PFSK-1 (cell line): Measurements from ENCODE around the gene FMNL3.

Source experiments
- FOXP2 ChIP-seq: optimal IDR thresholded peaks from 2 replicates; pipeline ENCODE3; 2011; ENCODE audit warnings: borderline replicate concordance, control low read depth, inconsistent platforms; ENCODE audit not compliant: insufficient read depth; ENCODE audit errors: extremely low read length, extremely low read depth
- POLR2AphosphoS5 ChIP-seq: IDR thresholded peaks from 2 replicates; pipeline ENCODE4 v1.6.1; 2012; ENCODE audit warnings: low read depth, mild to moderate bottlenecking, control low read depth, low read length, moderate library complexity
- SIN3A ChIP-seq: IDR thresholded peaks from 2 replicates; pipeline ENCODE4 v1.6.1; 2012; ENCODE audit warnings: mild to moderate bottlenecking, low read length, moderate library complexity, borderline replicate concordance; ENCODE audit not compliant: insufficient read depth
- TAF1 ChIP-seq: IDR thresholded peaks from 2 replicates; pipeline ENCODE4 v1.6.1; 2012; ENCODE audit warnings: low read length, control low read depth, borderline replicate concordance; ENCODE audit not compliant: insufficient read depth
- TF ChIP-seq, protein P1 (sequence below), 2 experiments: IDR thresholded peaks; 2 replicates each; pipeline versions ENCODE4 v1.6.1 to v1.8.0; 2011 to 2012; ENCODE audit warnings: low read depth in 2 of 2, low read length in 2 of 2, control low read depth in 1 of 2, inconsistent platforms in 1 of 2, mild to moderate bottlenecking in 1 of 2, moderate library complexity in 1 of 2; ENCODE audit not compliant: insufficient read depth in 1 of 2

The FMNL3 gene

DNA sequence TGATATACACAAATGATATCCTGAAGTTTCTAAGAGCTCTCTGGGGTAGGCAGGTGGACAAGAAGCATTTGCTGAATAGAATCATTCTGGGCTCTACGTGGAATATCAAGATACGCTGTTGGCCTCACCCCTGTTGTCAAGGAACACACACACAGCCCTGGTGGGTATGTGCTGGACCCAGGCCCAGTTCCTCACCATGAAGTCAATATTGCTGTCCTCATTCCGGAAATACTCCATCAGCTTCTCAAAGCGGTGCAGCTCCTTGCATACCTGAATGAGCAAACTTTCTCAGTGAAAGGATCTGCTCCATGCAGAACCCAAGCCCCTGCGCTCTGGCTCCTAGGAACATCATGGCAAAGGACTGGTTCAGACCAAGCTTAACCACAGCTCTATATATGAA is 52.5 kb downstream of the FMNL3 start:
- TF ChIP-seq POLR2AphosphoS5 (no peak), TAF1 (no peak), FOXP2 (no peak)
- TF ChIP-seq, protein P1, sequence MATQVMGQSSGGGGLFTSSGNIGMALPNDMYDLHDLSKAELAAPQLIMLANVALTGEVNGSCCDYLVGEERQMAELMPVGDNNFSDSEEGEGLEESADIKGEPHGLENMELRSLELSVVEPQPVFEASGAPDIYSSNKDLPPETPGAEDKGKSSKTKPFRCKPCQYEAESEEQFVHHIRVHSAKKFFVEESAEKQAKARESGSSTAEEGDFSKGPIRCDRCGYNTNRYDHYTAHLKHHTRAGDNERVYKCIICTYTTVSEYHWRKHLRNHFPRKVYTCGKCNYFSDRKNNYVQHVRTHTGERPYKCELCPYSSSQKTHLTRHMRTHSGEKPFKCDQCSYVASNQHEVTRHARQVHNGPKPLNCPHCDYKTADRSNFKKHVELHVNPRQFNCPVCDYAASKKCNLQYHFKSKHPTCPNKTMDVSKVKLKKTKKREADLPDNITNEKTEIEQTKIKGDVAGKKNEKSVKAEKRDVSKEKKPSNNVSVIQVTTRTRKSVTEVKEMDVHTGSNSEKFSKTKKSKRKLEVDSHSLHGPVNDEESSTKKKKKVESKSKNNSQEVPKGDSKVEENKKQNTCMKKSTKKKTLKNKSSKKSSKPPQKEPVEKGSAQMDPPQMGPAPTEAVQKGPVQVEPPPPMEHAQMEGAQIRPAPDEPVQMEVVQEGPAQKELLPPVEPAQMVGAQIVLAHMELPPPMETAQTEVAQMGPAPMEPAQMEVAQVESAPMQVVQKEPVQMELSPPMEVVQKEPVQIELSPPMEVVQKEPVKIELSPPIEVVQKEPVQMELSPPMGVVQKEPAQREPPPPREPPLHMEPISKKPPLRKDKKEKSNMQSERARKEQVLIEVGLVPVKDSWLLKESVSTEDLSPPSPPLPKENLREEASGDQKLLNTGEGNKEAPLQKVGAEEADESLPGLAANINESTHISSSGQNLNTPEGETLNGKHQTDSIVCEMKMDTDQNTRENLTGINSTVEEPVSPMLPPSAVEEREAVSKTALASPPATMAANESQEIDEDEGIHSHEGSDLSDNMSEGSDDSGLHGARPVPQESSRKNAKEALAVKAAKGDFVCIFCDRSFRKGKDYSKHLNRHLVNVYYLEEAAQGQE (IDR thresholded peaks at IDR 0.05; ENCODE audit: insufficient read depth in 1 of 2, low read depth in 2 of 2, low read length in 2 of 2), result no peak

DNA sequence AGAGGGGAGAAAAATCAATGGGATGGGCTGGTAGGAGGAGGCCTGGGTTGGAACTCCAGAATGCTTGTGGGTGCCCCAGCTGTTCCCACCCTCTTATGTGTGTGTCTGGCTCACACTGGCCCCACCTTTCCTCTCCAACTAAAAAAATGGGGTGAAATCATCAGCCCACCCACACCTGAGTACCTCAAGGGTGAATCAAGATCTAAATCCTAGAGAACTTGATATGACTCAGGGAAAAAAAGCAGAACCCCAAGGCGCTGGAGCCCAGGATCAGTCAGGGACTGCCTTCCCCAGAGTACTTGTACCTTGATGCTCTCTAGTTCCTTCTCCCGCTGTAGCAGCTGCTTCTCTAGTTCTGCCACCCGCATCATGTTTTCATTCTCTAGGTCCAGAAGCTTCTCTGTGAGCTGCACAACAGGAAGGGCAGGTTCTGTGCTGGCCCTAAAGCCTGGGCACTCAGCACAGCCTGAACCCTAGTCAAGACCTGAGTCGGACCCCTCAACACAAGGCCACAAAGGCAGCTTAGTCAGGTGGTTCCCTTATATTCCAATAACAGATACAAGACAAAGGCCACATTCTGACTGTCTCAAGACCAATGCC is 54.2 kb downstream of the FMNL3 start:
- TF ChIP-seq SIN3A, result no peak

DNA sequence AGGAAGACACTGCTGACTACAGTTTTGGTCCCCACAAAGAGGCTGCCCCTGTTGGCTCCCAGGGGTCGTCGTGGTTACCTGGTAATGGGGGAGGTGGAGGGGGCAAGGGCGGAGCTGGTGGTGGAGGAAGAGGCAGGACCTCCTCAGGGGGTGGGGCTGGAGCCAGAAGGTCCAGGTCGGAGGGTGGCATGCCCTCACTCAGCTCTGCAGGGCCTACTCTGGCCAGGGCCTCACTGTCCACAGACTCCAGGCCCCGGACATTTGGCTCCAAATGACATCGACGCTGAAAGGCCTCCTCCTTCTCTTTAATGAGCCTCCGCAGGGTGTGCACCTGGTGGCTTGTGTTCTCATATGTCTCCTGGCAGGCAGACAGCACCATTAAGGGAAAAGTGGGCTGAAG is 55.4 kb downstream of the FMNL3 start:
- TF ChIP-seq TAF1 (no peak), POLR2AphosphoS5 (no peak), SIN3A (no peak), FOXP2 (no peak)
- TF ChIP-seq, protein P1 (IDR thresholded peaks at IDR 0.05; ENCODE audit: insufficient read depth in 1 of 2, low read depth in 2 of 2, low read length in 2 of 2), result no peak

DNA sequence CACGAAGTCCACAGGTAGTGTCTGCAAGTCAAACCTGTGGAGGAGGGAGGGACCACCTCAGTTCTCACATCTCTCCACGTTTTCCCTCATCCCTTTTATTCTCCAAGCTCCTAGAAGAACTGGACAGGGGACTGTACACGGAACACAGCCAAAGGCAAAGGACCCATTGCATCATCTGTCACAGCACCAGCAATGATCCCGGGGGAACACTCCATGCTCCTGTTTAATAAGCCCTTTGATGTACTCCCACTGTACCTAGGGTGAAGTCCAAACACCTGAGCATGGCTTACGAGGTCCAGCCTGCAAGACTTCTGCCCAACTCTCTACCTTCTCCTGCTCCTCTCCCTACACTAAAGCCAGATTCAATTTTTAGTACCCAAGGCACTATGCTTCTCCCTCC is 57.3 kb downstream of the FMNL3 start:
- no peak for TF ChIP-seq POLR2AphosphoS5
- no peak for TF ChIP-seq FOXP2
- TF ChIP-seq SIN3A, result no peak
- no peak for TF ChIP-seq TAF1
- TF ChIP-seq, protein P1 (IDR thresholded peaks at IDR 0.05; ENCODE audit: insufficient read depth in 1 of 2, low read depth in 2 of 2, low read length in 2 of 2), result no peak

DNA sequence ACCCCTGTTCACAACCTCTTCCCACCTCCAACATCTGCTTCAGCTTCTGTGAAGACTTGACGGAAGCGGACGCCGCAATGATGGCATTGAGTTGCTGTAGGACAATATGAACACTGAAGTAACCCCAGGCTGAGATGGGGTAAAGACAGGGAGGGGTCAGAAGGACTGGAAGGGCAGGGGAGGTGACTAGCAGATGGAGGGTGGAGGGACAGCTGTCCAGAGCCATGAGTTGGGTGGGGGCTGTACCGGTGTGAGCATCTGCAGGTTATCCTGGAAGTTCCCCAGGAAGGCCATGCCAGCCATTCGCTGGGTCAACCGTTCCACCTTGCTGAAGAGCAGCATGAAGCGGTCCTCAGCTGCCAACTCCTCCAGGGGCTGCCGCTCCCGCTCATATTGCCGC is 57.8 kb downstream of the FMNL3 start:
- TF ChIP-seq SIN3A (no peak), POLR2AphosphoS5 (no peak), FOXP2 (no peak), TAF1 (no peak)
- TF ChIP-seq, protein P1 (IDR thresholded peaks at IDR 0.05; ENCODE audit: insufficient read depth in 1 of 2, low read depth in 2 of 2, low read length in 2 of 2), result no peak
